Neuronal stem cell (in vitro differentiated cells): Measurements from ENCODE around the gene GNAT2.

ENCODE experiments used
- DNase-seq: peaks from one replicate; pipeline ENCODE4 v3.0.0-alpha.2; 2013; ENCODE audit warnings: low spot score
- H2AFZ ChIP-seq: one replicate; pipeline ENCODE4 v1.6.1; 2013; ENCODE audit warnings: mild to moderate bottlenecking, low read length, inconsistent platforms
- H2AK5ac ChIP-seq: 2 replicates; pipeline ENCODE4 v1.6.1; 2013; ENCODE audit warnings: low read depth, mild to moderate bottlenecking, inconsistent platforms, low read length, moderate library complexity, mixed read lengths
- H2BK120ac ChIP-seq: 2 replicates; pipeline ENCODE4 v1.6.1; 2013; ENCODE audit warnings: low read depth, mild to moderate bottlenecking, inconsistent platforms, low read length, moderate library complexity, mixed read lengths
- H2BK12ac ChIP-seq: one replicate; pipeline ENCODE4 v1.6.1; 2013; ENCODE audit warnings: low read length, inconsistent platforms
- H2BK15ac ChIP-seq: 2 replicates; pipeline ENCODE4 v1.6.1; 2013; ENCODE audit warnings: mild to moderate bottlenecking, low read length, inconsistent platforms, mixed read lengths
- H2BK5ac ChIP-seq: one replicate; pipeline ENCODE4 v1.6.1; 2013; ENCODE audit warnings: inconsistent platforms, mild to moderate bottlenecking, low read length, moderate library complexity
- H3K14ac ChIP-seq: one replicate; pipeline ENCODE4 v1.6.1; 2013; ENCODE audit warnings: low read length, inconsistent platforms
- H3K18ac ChIP-seq: 2 replicates; pipeline ENCODE4 v1.6.1; 2013; ENCODE audit warnings: low read length, inconsistent platforms
- H3K23ac ChIP-seq: 2 replicates; pipeline ENCODE4 v1.6.1; 2013; ENCODE audit warnings: low read depth, mild to moderate bottlenecking, mixed read lengths, low read length, inconsistent platforms; ENCODE audit not compliant: poor library complexity
- H3K27ac ChIP-seq: replicated peaks from 3 replicates; pipeline ENCODE4 v1.5.1; 2013; ENCODE audit warnings: low read length, inconsistent platforms
- H3K27me3 ChIP-seq, 3 experiments: 2 replicates each; pipeline ENCODE4 v1.6.1; 2013; ENCODE audit warnings: low read length in 3 of 3, mild to moderate bottlenecking in 2 of 3, inconsistent platforms in 1 of 3, low read depth in 1 of 3, mixed read lengths in 1 of 3, moderate library complexity in 1 of 3; ENCODE audit not compliant: control insufficient read depth in 3 of 3, insufficient read depth in 3 of 3
- H3K36me3 ChIP-seq, 2 donors: replicated peaks in 1 of 2; 2 replicates each; pipeline ENCODE4 v1.6.1; 2013; ENCODE audit warnings: low read length in 2 of 2; ENCODE audit not compliant: control insufficient read depth in 2 of 2, insufficient read depth in 2 of 2
- H3K4ac ChIP-seq: 2 replicates; pipeline ENCODE4 v1.6.1; 2013; ENCODE audit warnings: inconsistent platforms, mild to moderate bottlenecking, low read length, moderate library complexity
- H3K4me1 ChIP-seq, 2 donors: 1 replicate in 1 of 2; 2 replicates in 1 of 2; pipeline ENCODE4 v1.6.1; 2013; ENCODE audit warnings: low read length in 2 of 2, low read depth in 1 of 2; ENCODE audit not compliant: control insufficient read depth in 2 of 2, insufficient read depth in 1 of 2
- H3K4me2 ChIP-seq: one replicate; pipeline ENCODE4 v1.6.1; 2013; ENCODE audit warnings: mild to moderate bottlenecking, low read length, inconsistent platforms; ENCODE audit not compliant: insufficient read depth, poor library complexity, severe bottlenecking
- H3K4me3 ChIP-seq, 2 donors: 2 replicates each; pipeline ENCODE4 v1.5.1; 2013; ENCODE audit warnings: low read length in 2 of 2, mild to moderate bottlenecking in 2 of 2, inconsistent platforms in 1 of 2, moderate library complexity in 1 of 2
- H3K79me1 ChIP-seq: one replicate; pipeline ENCODE4 v1.6.1; 2013; ENCODE audit warnings: low read depth, mild to moderate bottlenecking, inconsistent platforms, low read length, moderate library complexity
- H3K9ac ChIP-seq: one replicate; pipeline ENCODE4 v1.6.1; 2013; ENCODE audit warnings: mild to moderate bottlenecking, low read depth, low read length, inconsistent platforms; ENCODE audit not compliant: poor library complexity
- H3K9me3 ChIP-seq, 2 donors: replicated peaks in 1 of 2; 2 replicates each; pipeline versions ENCODE3 to v1.6.1; 2013; ENCODE audit warnings: low read length in 2 of 2, mild to moderate bottlenecking in 2 of 2, inconsistent platforms in 1 of 2, low read depth in 1 of 2, mixed read lengths in 1 of 2, moderate library complexity in 1 of 2; ENCODE audit not compliant: control insufficient read depth in 2 of 2, insufficient read depth in 1 of 2
- H4K8ac ChIP-seq: one replicate; pipeline ENCODE4 v1.6.1; 2013; ENCODE audit warnings: low read depth, mild to moderate bottlenecking, inconsistent platforms, low read length, moderate library complexity
- H4K91ac ChIP-seq: one replicate; pipeline ENCODE4 v1.6.1; 2013; ENCODE audit warnings: low read length, low read depth, mild to moderate bottlenecking, inconsistent platforms; ENCODE audit not compliant: poor library complexity
- WGBS, 2 donors: extraction: QIAGEN DNeasy Blood & Tissue Kit; methylation state at CpG; one replicate each; pipeline ENCODE4 v1.1.7; 2013; ENCODE audit warnings: missing lambda C conversion rate in 2 of 2, mixed read lengths in 1 of 2; ENCODE audit not compliant: insufficient read length in 2 of 2, insufficient replicate concordance in 1 of 2; ENCODE audit errors: extremely low coverage in 2 of 2; 5-methylcytosine and 5-hydroxymethylcytosine counted together

GNAT2 gene

GRCh38 chr1:109642626-109643025 is 23.2 kb upstream of the GNAT2 start:
- no peak for DNase-seq
- Histone ChIP-seq H3K36me3 (no peaks in the 10 kb centered on the region), H3K9ac (no peak overlapping the region), H4K91ac (no peak overlapping the region), H3K27ac (no peak overlapping the region), H2AK5ac (no peak overlapping the region), H3K23ac (no peak overlapping the region), H3K4me2 (no peak overlapping the region), H3K9me3 (peaks cover 0 to 10% of the 10 kb centered on the region in 2 donors), H3K18ac (no peak overlapping the region), H3K27me3 (peaks cover 0 to 9% (median 3%) of the 10 kb centered on the region in 3 experiments), H4K8ac (no peak overlapping the region), H2AFZ (no peak overlapping the region), H2BK120ac (no peak overlapping the region), H2BK12ac (no peak overlapping the region), H2BK15ac (no peak overlapping the region), H3K79me1 (no peaks in the 10 kb centered on the region), H3K4ac (no peak overlapping the region), H3K14ac (no peak overlapping the region), H3K4me1 (peaks cover 3 to 5% of the 10 kb centered on the region in 2 donors), H2BK5ac (no peak overlapping the region), H3K4me3 (no peak overlapping the region)
- no CpG with 5 or more reads among the region's 3 CpGs for WGBS, 2 donors

- H2AK5ac ChIP-seq: no peak overlapping the region
- no peak overlapping the region for H4K8ac ChIP-seq
- H3K79me1 ChIP-seq: no peaks in the 10 kb centered on the region
- no peak overlapping the region for H3K4ac ChIP-seq
- H3K9me3 ChIP-seq: peaks cover 0 to 10% of the 10 kb centered on the region in 2 donors
- H2BK12ac ChIP-seq: no peak overlapping the region
- H2BK5ac ChIP-seq: no peak overlapping the region
- H3K14ac ChIP-seq: no peak overlapping the region
- H4K91ac ChIP-seq: no peak overlapping the region
- H2BK120ac ChIP-seq: no peak overlapping the region
- H2AFZ ChIP-seq: no peak overlapping the region
- no peaks in the 10 kb centered on the region for H3K36me3 ChIP-seq
- peaks cover 0 to 9% (median 3%) of the 10 kb centered on the region in 3 experiments for H3K27me3 ChIP-seq
- no peak for DNase-seq
- peaks cover 3 to 5% of the 10 kb centered on the region in 2 donors for H3K4me1 ChIP-seq
- H3K27ac ChIP-seq: no peak overlapping the region
- H2BK15ac ChIP-seq: no peak overlapping the region
- no peak overlapping the region for H3K23ac ChIP-seq
- no peak overlapping the region for H3K9ac ChIP-seq
- WGBS, 2 donors: no CpG with 5 or more reads among the region's 2 CpGs
- no peak overlapping the region for H3K4me3 ChIP-seq
- H3K4me2 ChIP-seq: no peak overlapping the region
- H3K18ac ChIP-seq: no peak overlapping the region
Measured at GRCh38 chr1:109641861-109642260, 22.4 kb upstream of the GNAT2 start.

DNA sequence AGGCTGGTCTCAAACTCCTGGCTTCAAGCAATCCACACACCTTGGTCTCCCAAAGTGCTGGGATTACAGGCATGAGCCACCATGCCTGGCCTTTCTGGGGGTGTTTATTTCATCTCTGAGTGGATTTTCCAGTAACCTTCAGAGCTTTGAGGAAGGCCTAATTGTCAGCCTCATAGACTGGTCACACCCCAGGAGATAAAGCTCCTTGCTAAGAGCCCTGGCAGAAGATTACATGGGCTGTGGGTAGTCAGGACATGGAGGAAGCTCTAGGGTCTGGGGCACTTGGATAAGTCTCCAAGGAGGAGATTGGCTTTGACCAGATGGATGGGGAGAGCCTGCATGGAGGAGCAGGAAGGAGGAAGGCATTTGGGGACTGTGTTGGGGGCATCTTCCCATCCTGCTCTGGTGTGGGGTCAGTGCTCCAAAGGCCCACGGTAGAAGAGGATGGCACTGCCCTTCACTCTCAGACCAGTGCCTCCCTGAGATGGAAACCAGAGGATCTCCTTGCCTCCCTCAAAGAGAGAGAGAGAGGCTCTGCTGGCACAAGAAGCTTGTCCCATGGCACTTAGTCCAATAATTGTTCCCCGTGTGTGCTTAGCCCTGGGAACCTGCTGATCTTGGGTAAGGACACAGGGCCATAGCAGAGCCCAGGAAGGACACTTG is 21.8 kb upstream of the GNAT2 start:
- WGBS, 2 donors: no CpG with 5 or more reads among the region's 2 CpGs
- Histone ChIP-seq H2BK5ac (peak overlapping the region; percentile 57), H3K14ac (no peak overlapping the region), H3K18ac (peak overlapping the region; percentile 41), H3K79me1 (no peaks in the 10 kb centered on the region), H3K9ac (no peak overlapping the region), H3K4me2 (no peak overlapping the region), H3K23ac (peak overlapping the region; percentile 38), H3K27me3 (peaks cover 0 to 9% (median 3%) of the 10 kb centered on the region in 3 experiments), H4K8ac (no peak overlapping the region), H3K4ac (no peak overlapping the region), H2AFZ (no peak overlapping the region), H3K27ac (no peak overlapping the region), H2AK5ac (peak overlapping the region; percentile 59), H3K4me3 (no peak overlapping the region), H2BK120ac (no peak overlapping the region), H4K91ac (no peak overlapping the region), H3K36me3 (no peaks in the 10 kb centered on the region), H2BK15ac (no peak overlapping the region), H3K9me3 (peaks cover 0 to 7% of the 10 kb centered on the region in 2 donors), H2BK12ac (no peak overlapping the region), H3K4me1 (peaks cover 6 to 9% of the 10 kb centered on the region in 2 donors)
- no peak for DNase-seq

DNA sequence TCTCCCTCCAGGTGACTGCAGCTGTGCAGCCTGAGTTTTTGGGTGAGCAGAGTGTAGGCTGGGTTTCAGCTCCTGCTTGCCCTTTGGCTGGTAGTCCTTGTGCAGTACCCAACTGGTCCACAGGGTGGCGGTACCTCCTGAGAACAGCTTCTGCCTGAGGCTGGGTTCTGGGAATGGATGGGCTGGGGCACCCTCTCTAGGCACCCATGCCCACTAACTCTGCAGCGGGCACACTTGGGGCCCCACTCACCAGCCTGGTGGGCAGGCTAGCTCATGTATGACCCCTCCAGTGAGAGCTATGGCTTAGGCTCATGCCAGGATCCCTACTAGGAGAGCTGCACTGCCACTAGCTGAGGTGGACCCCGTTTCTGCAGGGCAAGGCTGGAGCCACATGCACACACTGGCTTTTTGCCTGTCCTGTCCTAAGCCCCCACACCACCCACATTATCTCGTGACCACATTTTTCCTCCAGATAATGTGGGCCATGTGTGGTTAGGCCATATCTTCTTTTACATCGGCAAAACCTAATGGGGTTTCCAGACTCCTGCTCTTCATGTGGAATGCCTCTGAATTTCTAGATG is 21.0 kb upstream of the GNAT2 start:
- H3K9me3 ChIP-seq: peaks cover 0 to 2% of the 10 kb centered on the region in 2 donors
- H3K9ac ChIP-seq: no peak overlapping the region
- no peaks in the 10 kb centered on the region for H3K79me1 ChIP-seq
- no peak overlapping the region for H4K91ac ChIP-seq
- peaks cover 9 to 12% of the 10 kb centered on the region in 2 donors for H3K4me1 ChIP-seq
- no peak overlapping the region for H3K4me2 ChIP-seq
- no peaks in the 10 kb centered on the region for H3K36me3 ChIP-seq
- peak overlapping the region; percentile 62 for H2BK15ac ChIP-seq
- peak overlapping the region; percentile 81 for H3K18ac ChIP-seq
- H3K4ac ChIP-seq: no peak overlapping the region
- no peak overlapping the region for H3K27ac ChIP-seq
- no peak overlapping the region for H2BK120ac ChIP-seq
- H2BK12ac ChIP-seq: peak overlapping the region; percentile 92
- no peak overlapping the region for H2AFZ ChIP-seq
- no CpG with 5 or more reads among the region's 5 CpGs for WGBS, 2 donors
- H2AK5ac ChIP-seq: peak overlapping the region; percentile 47
- H3K27me3 ChIP-seq: peaks cover 0 to 9% (median 3%) of the 10 kb centered on the region in 3 experiments
- no peak overlapping the region for H3K14ac ChIP-seq
- H2BK5ac ChIP-seq: peak overlapping the region; percentile 48
- H4K8ac ChIP-seq: no peak overlapping the region
- peak; percentile 76 for DNase-seq
- peak overlapping the region; percentile 81 for H3K23ac ChIP-seq
- H3K4me3 ChIP-seq: no peak overlapping the region
